OCI-M2 (cell line): ENCODE results near the gene PDLIM5.
"Not testable (repeated sequence)": the region's sequence is repeated elsewhere in the genome, so short reads cannot be mapped to it uniquely, and the experiment has no call there.

Experiments
- DNase-seq: peaks from one replicate; lab custom pipeline; 2025; ENCODE audit not compliant: unreplicated experiment; lab: John Stamatoyannopoulos, UW

PDLIM5 gene

GRCh38 chr4:94639298-94639697 is 187.6 kb downstream of the PDLIM5 start:
- no peak for DNase-seq

- no peak for DNase-seq
Observed at GRCh38 chr4:94640151-94640550, 188.4 kb downstream of the PDLIM5 start.

- DNase-seq, result no peak
Observed at GRCh38 chr4:94641702-94642560, 190.2 kb downstream of the PDLIM5 start.

GRCh38 chr4:94642561-94642866 is 190.8 kb downstream of the PDLIM5 start:
- DNase-seq, result no peak

GRCh38 chr4:94648699-94649098 is 197.0 kb downstream of the PDLIM5 start:
- DNase-seq, result no peak

- DNase-seq, result no peak
Observed at GRCh38 chr4:94649381-94650133, 197.8 kb downstream of the PDLIM5 start.

GRCh38 chr4:94650134-94650495 is 198.4 kb downstream of the PDLIM5 start:
- no peak for DNase-seq

GRCh38 chr4:94650690-94651089 is 198.9 kb downstream of the PDLIM5 start:
- no peak for DNase-seq

GRCh38 chr4:94653095-94653649 is 201.4 kb downstream of the PDLIM5 start:
- no peak for DNase-seq

- DNase-seq, result no peak
Observed at GRCh38 chr4:94653984-94654609, 202.4 kb downstream of the PDLIM5 start.

GRCh38 chr4:94654714-94655113 is 203.0 kb downstream of the PDLIM5 start:
- no peak for DNase-seq

- no peak for DNase-seq
Observed at GRCh38 chr4:94660614-94661013, 208.9 kb downstream of the PDLIM5 start.

GRCh38 chr4:94665021-94665420 is 213.3 kb downstream of the PDLIM5 start:
- not testable (repeated sequence) for DNase-seq

GRCh38 chr4:94665500-94666404 is 214.0 kb downstream of the PDLIM5 start:
- DNase-seq, result no peak

- DNase-seq, result no peak
Observed at GRCh38 chr4:94668724-94669123, 217.0 kb downstream of the PDLIM5 start.

GRCh38 chr4:94669672-94670664 is 218.2 kb downstream of the PDLIM5 start:
- no peak for DNase-seq

GRCh38 chr4:94671113-94671512 is 219.4 kb downstream of the PDLIM5 start:
- no peak for DNase-seq

- no peak for DNase-seq
Observed at GRCh38 chr4:94673961-94674360, 222.2 kb downstream of the PDLIM5 start.

- no peak for DNase-seq
Observed at GRCh38 chr4:94676970-94677369, 225.2 kb downstream of the PDLIM5 start.
